ENCODE data around the gene NUMA1. TPM values are rescaled to one million over a fixed set of nuclear protein-coding genes. Genes with fewer than 3 reads are reported as not detected.
A peak's percentile ranks its signal among the peaks of the same experiment; 100 is the strongest.

NUMA1 gene
- total and polyA plus RNA-seq, 2 of the 13 experiments (the other 11 are each of a cell fraction or from before 2014, with no cell fraction given), result 57.3 to 60.2 TPM

GRCh38 chr11:72102946-72103753, 22.8 kb upstream of the NUMA1 start, which contains the start of gene LAMTOR1 (continued):
- TF ChIP-seq ZMYM4 (CRISPR knock-in tag; IDR thresholded peaks at IDR 0.05), result peak; percentile 97
- peak; percentile 81; the same call in 1 of the 2 replicates for TF ChIP-seq EHMT2 (IDR thresholded peaks at IDR 0.05; ENCODE audit: borderline replicate concordance, low read depth, low read length)
- no peak; the same call in 1 of the 2 replicates for TF ChIP-seq KDM3A (CRISPR knock-in tag; IDR thresholded peaks at IDR 0.05; ENCODE audit: low read depth)
- TF ChIP-seq GRHL1 (CRISPR knock-in tag; conservative IDR thresholded peaks at IDR 0.05), result no peak
- TF ChIP-seq ZNF530 (CRISPR knock-in tag; IDR thresholded peaks at IDR 0.05; ENCODE audit: low read depth), result no peak
- TF ChIP-seq, protein P1, sequence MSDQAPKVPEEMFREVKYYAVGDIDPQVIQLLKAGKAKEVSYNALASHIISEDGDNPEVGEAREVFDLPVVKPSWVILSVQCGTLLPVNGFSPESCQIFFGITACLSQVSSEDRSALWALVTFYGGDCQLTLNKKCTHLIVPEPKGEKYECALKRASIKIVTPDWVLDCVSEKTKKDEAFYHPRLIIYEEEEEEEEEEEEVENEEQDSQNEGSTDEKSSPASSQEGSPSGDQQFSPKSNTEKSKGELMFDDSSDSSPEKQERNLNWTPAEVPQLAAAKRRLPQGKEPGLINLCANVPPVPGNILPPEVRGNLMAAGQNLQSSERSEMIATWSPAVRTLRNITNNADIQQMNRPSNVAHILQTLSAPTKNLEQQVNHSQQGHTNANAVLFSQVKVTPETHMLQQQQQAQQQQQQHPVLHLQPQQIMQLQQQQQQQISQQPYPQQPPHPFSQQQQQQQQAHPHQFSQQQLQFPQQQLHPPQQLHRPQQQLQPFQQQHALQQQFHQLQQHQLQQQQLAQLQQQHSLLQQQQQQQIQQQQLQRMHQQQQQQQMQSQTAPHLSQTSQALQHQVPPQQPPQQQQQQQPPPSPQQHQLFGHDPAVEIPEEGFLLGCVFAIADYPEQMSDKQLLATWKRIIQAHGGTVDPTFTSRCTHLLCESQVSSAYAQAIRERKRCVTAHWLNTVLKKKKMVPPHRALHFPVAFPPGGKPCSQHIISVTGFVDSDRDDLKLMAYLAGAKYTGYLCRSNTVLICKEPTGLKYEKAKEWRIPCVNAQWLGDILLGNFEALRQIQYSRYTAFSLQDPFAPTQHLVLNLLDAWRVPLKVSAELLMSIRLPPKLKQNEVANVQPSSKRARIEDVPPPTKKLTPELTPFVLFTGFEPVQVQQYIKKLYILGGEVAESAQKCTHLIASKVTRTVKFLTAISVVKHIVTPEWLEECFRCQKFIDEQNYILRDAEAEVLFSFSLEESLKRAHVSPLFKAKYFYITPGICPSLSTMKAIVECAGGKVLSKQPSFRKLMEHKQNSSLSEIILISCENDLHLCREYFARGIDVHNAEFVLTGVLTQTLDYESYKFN (CRISPR knock-in tag; conservative IDR thresholded peaks at IDR 0.05), result no peak; the same call in 1 of the 2 replicates
- 0 out of 2 replicates have a peak, but pooled peaks have one; percentile 47 for TF ChIP-seq NR0B2 (CRISPR knock-in tag; IDR thresholded peaks at IDR 0.05)
- no peak for TF ChIP-seq ZNF883 (CRISPR knock-in tag; IDR thresholded peaks at IDR 0.05; ENCODE audit: not compliant biosample characterization)
- no peak for TF ChIP-seq ZNF782 (CRISPR knock-in tag; IDR thresholded peaks at IDR 0.05; ENCODE audit: borderline replicate concordance)
- TF ChIP-seq XRCC5 (optimal IDR thresholded peaks at IDR 0.05; ENCODE audit: low read length), result no peak
- TF ChIP-seq ZNF501 (CRISPR knock-in tag; IDR thresholded peaks at IDR 0.05), result peak; percentile 22; the same call in 1 of the 2 replicates
- TF ChIP-seq ZNF740 (CRISPR knock-in tag; IDR thresholded peaks at IDR 0.05), result no peak
- TF ChIP-seq PHF20 (CRISPR knock-in tag; IDR thresholded peaks at IDR 0.05), result peak; percentile 94
- TF ChIP-seq SAP130 (CRISPR knock-in tag; IDR thresholded peaks at IDR 0.05; ENCODE audit: low read depth), result peak; percentile 79
- TF ChIP-seq ZNF431 (CRISPR knock-in tag; IDR thresholded peaks at IDR 0.05; ENCODE audit: borderline replicate concordance, low read depth), result no peak
- TF ChIP-seq PAWR (CRISPR knock-in tag; IDR thresholded peaks at IDR 0.05; ENCODE audit: borderline replicate concordance), result no peak
- TF ChIP-seq ZNF230 (CRISPR knock-in tag; IDR thresholded peaks at IDR 0.05), result no peak
- no peak for TF ChIP-seq NR2F2 (IDR thresholded peaks at IDR 0.05; ENCODE audit: borderline replicate concordance, low read depth)
- peak; percentile 21; the same call in 1 of the 2 replicates for TF ChIP-seq REPIN1 (CRISPR knock-in tag; IDR thresholded peaks at IDR 0.05; ENCODE audit: borderline replicate concordance, low read depth)
- TF ChIP-seq ZNF552 (CRISPR knock-in tag; IDR thresholded peaks at IDR 0.05; ENCODE audit: borderline replicate concordance), result no peak
- TF ChIP-seq TEAD3 (CRISPR knock-in tag; optimal IDR thresholded peaks at IDR 0.05; ENCODE audit: borderline replicate concordance), result peak; percentile 35
- TF ChIP-seq FOXA1 (IDR thresholded peaks at IDR 0.05), result no peak
- peak; percentile 66; the same call in 1 of the 2 replicates for TF ChIP-seq FOXA1 (CRISPR knock-in tag; IDR thresholded peaks at IDR 0.05)
- TF ChIP-seq ZNF382 (CRISPR knock-in tag; IDR thresholded peaks at IDR 0.05; ENCODE audit: borderline replicate concordance), result no peak
- TF ChIP-seq ZFP62 (CRISPR knock-in tag; IDR thresholded peaks at IDR 0.05), result no peak
